ENCODE data around the gene CXXC5. TPM values are rescaled to one million over a fixed set of nuclear protein-coding genes. Genes with fewer than 3 reads are reported as not detected.
"Not testable (repeated sequence)": the region's sequence is repeated elsewhere in the genome, so short reads cannot be mapped to it uniquely, and the experiment has no call there.

The CXXC5 gene
- total RNA-seq, 2 experiments from 2014 or later = 1.3 to 2.0 TPM

DNA sequence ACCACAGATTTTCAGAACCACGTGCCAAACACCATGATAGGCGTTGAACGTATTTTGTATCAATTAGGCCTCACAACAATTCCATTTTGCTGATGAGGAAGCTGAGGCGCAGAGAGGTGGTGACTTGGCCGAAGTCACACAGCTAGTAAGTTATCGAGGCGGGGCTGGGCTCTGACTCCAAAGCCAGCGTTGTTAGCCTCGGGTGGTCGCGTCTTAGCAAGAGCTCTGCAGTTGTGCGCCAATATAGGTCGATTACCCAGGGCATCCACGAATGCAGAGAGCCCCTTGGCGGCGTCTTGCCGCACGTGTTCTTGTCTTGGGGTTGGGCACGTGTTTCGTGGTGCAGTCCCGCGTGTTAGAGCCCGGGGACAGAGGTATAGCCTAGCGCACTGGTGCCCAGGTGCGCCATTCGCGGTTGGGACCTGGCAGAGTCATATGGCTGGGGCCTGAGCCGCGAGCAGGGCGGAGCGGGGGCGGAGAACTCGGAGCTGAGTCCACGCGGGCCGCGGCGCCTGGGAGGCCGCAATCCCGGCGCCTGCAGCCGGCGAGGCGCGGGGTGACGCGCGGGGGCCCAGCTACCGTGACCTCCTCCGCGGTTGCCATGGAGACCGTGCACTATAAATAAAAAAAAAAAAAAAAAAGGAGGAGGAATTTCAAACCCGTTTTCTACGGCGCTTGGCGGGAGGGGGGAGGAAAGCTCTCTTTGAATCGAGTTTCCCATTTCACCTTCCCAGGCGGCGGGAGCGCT lies 62.3 kb downstream of the CXXC5 start:
- peaks cover 20% of the 10 kb centered on the region for H3K4me1 Mint-ChIP-seq
- peak; percentile 71 for DNase-seq
- no peaks in the 10 kb centered on the region for H3K27me3 Mint-ChIP-seq
- no peaks in the 10 kb centered on the region for H3K9me3 Mint-ChIP-seq
- no peaks in the 10 kb centered on the region for H3K36me3 Mint-ChIP-seq
- H3K4me3 Mint-ChIP-seq = peak overlapping the region; percentile 29
- no peak overlapping the region for H3K27ac Mint-ChIP-seq

DNA sequence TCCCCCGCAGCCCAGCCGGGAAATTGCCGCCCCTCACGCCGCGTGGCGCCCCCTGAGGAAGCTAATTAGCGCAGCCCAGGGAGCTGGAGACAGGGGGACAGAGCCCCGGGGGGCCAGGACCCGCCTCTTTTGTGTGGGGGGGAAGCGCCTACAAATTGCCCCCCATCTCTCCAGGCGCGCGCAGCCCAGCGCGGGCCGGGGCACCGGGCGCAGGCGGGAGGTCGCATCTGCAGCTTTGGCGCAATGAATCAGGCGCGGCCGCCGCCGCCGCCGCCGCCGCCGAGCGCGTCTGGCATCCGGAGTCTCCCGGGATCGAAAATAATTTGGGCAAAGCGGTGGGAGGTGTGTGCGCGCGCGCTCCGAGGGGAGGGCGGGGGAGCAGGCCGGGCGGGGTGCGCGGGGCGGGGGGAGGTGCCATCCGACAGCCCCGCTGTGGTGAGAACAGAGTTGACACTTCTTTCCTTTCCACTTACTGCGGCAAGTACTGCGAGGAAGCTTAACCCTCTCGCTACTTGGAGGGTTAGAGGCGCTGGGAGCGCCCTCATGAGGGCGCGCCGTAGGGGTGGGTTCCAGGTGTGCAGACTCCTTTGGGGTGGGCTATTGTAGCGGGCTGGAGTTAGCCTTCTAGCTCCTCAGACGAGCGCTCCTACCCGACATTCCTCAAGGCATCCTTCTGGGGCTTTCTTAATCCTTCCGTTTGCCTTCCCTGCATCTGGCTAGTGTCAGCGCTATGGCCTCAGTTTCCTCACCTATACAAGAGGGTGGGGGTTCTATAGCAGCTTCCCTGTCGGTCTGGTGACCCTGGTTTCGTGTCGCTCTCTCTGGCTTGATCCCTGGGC lies 63.1 kb downstream of the CXXC5 start:
- Mint-ChIP-seq H3K27me3 (no peaks in the 10 kb centered on the region), H3K4me1 (peaks cover 19% of the 10 kb centered on the region), H3K4me3 (peak overlapping the region; percentile 60), H3K27ac (no peak overlapping the region), H3K36me3 (no peaks in the 10 kb centered on the region), H3K9me3 (no peaks in the 10 kb centered on the region)
- peak; percentile 71 for DNase-seq

DNA sequence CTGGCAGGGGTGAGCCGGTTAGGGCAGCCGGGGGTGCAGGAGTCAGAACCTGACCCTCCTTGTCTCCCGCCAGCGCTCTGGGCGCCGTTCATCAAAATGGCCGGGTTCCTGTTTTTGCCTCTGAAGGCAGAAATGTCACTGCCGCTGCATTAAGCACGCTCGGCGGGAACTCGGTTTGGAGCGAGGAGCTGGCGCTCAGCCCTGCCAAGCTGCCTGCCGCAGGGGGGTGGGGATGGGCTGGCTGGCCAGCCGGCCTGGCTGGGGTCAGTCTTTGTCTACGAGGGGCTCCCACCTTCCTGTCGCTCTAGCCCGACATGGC lies 63.7 kb downstream of the CXXC5 start:
- DNase-seq = no peak
- peak overlapping the region; percentile 60 for H3K4me3 Mint-ChIP-seq
- H3K4me1 Mint-ChIP-seq = peaks cover 19% of the 10 kb centered on the region
- no peaks in the 10 kb centered on the region for H3K9me3 Mint-ChIP-seq
- H3K36me3 Mint-ChIP-seq = no peaks in the 10 kb centered on the region
- no peak overlapping the region for H3K27ac Mint-ChIP-seq
- no peaks in the 10 kb centered on the region for H3K27me3 Mint-ChIP-seq

DNA sequence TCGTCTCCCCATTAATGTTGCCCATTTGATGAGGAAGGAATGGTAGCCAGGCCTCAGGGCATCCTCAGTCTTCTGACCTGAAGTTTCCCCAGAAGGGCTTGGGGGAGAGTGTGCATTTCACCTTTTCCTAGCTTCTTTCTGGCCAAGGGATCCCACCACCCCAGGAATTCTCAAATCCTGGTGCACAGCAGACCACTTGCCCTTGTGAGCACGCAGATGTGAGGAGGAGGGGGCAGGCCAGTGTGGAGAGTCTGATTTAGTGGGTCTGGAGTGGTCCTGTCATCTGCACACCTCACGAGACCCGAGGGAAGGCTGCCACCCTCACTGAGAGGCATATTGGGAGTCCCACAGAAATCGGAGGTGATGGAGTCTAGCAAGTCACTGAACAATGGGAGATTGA lies 64.3 kb downstream of the CXXC5 start:
- peaks cover 19% of the 10 kb centered on the region for H3K4me1 Mint-ChIP-seq
- no peaks in the 10 kb centered on the region for H3K9me3 Mint-ChIP-seq
- no peak overlapping the region for H3K27ac Mint-ChIP-seq
- no peak for DNase-seq
- no peaks in the 10 kb centered on the region for H3K36me3 Mint-ChIP-seq
- H3K4me3 Mint-ChIP-seq = no peak overlapping the region
- no peaks in the 10 kb centered on the region for H3K27me3 Mint-ChIP-seq

DNA sequence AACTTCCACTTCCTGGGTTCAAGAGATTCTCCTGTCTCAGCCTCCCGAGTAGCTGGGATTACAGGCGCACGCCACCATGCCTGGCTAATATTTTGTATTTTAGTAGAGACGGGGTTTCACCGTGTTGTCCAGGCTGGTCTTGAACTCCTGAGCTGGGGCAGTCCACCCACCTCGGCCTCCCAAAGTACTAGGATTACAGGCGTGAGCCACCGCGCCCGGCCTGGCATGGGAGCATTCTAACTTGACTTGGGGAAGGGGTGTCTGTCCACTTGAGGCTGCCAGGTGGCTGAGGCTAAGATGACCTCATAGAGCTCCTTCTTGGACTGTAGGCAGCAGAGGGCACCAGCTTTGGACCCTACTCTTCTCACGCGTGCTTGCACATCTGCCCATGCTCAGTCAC lies 65.7 kb downstream of the CXXC5 start:
- H3K9me3 Mint-ChIP-seq, H3K27ac Mint-ChIP-seq, H3K36me3 Mint-ChIP-seq, H3K4me3 Mint-ChIP-seq, H3K27me3 Mint-ChIP-seq, DNase-seq: not testable (repeated sequence)
- H3K4me1 Mint-ChIP-seq = peaks cover 13% of the 10 kb centered on the region

DNA sequence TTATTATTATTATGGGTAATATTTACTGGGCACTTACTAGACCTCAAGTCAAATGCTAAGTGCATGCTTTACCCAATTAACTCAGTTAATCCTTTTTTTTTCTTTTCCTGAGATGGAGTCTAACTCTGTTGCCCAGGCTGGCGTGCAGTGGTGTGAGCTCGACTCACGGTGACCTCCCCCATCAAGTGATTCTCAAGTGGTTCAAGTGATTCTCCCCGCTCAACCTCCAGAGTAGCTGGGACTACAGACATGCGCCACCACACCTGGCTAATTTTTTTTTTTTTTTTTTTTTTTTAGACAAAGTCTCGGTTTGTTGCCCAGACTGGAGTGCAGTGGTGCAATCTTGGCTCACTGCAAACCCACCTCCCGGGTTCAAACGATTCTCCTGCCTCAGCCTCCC lies 69.1 kb downstream of the CXXC5 start:
- Mint-ChIP-seq H3K9me3 (peaks cover 9% of the 10 kb centered on the region), H3K27ac (no peak overlapping the region)

DNA sequence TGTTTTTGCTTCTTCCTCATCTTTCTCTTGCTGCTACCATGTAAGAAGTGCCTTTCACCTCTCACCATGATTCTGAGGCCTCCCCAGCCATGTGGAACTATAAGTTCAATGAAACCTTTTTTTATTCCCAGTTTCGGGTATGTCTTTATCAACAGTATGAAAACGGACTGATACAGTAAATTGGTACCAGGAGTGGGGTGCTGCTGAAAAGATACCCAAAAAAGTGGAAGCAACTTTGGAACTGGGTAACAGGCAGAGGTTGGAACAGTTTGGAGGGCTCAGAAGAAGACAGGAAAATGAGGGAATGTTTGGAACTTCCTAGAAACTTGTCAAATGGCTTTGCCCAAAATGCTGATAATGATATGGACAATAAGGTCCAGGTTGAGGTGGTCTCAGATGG lies 70.3 kb downstream of the CXXC5 start:
- H3K36me3 Mint-ChIP-seq, DNase-seq: not testable (repeated sequence)

More for the DNA sequence above, 69.1 kb downstream of the CXXC5 start:
- peaks cover 3% of the 10 kb centered on the region for H3K4me1 Mint-ChIP-seq
- peaks cover 6% of the 10 kb centered on the region for H3K36me3 Mint-ChIP-seq
- no peak overlapping the region for H3K4me3 Mint-ChIP-seq
- H3K27me3 Mint-ChIP-seq = no peaks in the 10 kb centered on the region
- DNase-seq = no peak

DNA sequence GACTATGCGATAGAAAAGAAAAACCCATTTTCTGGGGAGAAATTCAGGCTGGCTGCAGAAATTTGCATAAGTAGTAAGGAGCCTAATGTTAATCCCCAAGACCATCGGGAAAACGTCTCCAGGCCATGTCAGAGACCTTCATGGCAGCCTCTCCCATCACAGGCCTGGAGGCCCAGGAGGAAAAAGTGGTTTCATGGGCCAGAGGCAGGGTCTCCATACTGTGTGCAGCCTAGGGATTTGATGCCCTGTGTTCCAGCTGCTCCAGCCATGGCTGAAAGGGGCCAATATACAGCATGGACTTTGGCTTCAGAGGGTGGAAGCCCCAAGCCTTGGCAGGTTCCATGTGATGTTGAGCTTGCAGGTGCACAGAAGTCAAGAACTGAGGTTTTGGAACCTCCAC lies 71.8 kb downstream of the CXXC5 start:
- H3K9me3 Mint-ChIP-seq, H3K27ac Mint-ChIP-seq, H3K36me3 Mint-ChIP-seq, DNase-seq, H3K27me3 Mint-ChIP-seq, H3K4me3 Mint-ChIP-seq, H3K4me1 Mint-ChIP-seq: not testable (repeated sequence)

More for the DNA sequence above, 70.3 kb downstream of the CXXC5 start:
- not testable (repeated sequence) for H3K9me3 Mint-ChIP-seq, H3K27ac Mint-ChIP-seq, H3K4me3 Mint-ChIP-seq, H3K4me1 Mint-ChIP-seq, H3K27me3 Mint-ChIP-seq

DNA sequence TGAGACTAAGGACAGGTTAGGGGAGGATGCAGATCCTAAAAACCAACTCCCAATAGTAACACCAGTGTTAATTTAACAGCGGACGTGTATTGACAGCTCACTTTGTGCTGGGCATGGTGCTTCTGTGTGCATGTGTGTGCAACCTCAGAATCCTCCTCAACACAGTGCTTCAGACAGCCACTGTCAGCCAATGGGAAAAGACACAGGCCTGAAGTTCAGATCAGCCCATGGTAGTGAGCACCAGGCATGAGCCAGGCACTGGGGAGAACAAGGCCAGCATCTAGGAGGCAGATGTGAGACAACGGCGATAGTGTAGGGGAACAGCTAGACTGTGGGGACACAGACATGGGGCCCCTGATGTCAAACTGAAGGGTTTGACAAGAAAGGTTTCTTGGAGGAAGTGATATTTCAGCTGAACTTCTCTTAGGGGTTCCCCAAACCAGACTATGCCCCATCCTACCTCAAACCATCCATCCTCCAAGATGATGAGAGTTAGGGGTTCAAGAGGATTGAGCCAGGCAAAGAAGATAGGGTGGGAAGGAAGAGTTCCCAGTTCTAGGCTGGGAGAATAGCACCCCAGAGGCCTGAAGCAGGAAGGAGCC lies 75.9 kb downstream of the CXXC5 start:
- Mint-ChIP-seq H3K4me3 (no peak overlapping the region), H3K27me3 (no peaks in the 10 kb centered on the region), H3K9me3 (peaks cover 4% of the 10 kb centered on the region), H3K36me3 (no peaks in the 10 kb centered on the region), H3K27ac (no peak overlapping the region), H3K4me1 (no peaks in the 10 kb centered on the region)
- DNase-seq = no peak

DNA sequence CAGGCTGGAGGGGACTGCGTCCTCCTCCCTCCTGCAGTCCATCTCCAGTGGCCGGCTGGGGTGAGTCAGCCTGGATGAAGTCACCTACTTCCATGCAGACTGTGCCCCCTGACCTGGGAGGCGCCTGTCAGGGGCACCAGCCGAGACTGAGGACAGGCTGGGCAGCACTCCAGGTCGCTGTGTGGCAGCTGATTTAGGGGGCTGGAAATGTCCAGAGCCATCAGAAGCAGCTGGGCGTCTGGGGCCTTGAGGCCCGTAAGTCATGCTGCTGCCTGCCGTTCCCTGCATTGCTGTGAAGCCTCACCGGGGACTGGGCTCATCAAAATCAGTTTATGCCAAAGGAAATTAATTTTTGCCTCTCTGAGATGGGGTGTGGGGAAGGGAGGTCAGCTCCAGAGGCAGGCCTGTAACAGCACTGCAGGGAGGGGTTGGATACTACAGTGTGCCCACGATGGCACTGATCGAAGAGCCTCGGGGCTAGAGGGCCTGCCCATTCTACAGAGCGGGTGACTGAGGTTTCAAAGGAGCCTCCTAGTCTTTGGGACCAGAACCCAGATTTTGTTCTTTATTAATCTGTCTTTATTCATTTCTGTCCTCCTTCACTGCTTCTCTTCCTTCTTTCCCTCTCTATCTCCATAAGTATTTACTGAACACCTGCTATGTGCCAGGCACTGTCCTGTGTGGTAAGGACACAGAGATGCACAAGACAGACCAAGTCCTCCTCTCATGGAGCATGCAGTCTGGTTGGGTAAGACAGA lies 77.1 kb downstream of the CXXC5 start:
- no peak for DNase-seq
- Mint-ChIP-seq H3K27ac (no peak overlapping the region), H3K36me3 (no peaks in the 10 kb centered on the region), H3K27me3 (no peaks in the 10 kb centered on the region), H3K4me1 (no peaks in the 10 kb centered on the region), H3K4me3 (no peak overlapping the region), H3K9me3 (no peaks in the 10 kb centered on the region)

DNA sequence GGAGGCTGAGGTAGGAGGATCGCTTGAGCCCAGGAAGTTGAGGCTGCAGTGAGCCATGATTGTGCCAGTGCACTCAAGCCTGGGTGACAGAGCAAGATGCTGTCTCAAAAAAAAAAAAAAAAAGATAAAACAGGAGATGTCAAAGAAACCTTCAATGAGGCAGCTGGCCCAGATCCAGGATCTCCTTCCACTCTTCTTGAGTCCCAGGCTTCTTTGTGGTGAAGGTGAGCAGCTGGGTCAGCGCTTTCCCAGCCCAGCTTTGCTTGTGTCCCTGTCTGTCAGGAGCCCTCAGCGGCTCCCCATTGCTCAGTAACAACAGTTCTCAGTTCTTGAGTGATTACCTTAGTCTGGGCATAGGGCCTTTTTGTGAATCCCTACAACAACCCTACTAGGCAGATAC lies 78.1 kb downstream of the CXXC5 start:
- no peak overlapping the region for H3K27ac Mint-ChIP-seq
- no peaks in the 10 kb centered on the region for H3K9me3 Mint-ChIP-seq

DNA sequence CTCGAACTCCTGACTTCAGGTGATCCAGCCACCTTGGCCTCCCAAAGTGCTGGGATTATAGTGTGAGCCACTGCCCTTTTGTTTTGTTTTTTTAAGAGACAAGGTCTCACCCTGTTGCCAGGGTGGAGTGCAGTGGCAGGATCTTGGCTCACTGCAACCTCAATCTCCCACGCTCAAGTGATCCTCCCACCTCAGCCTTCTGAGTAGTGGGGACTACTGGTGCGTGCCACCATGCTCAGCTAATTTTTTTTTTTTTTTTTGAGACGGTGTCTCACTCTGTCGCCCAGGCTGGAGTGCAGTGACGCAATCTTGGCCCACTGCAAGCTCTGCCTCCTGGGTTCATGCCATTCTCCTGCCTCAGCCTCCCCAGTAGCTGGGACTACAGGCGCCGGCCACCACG lies 79.5 kb downstream of the CXXC5 start:
- not testable (repeated sequence) for DNase-seq, H3K9me3 Mint-ChIP-seq, H3K36me3 Mint-ChIP-seq, H3K4me1 Mint-ChIP-seq, H3K27me3 Mint-ChIP-seq, H3K27ac Mint-ChIP-seq, H3K4me3 Mint-ChIP-seq

More for the DNA sequence above, 78.1 kb downstream of the CXXC5 start:
- Mint-ChIP-seq H3K27me3 (no peaks in the 10 kb centered on the region), H3K4me3 (no peak overlapping the region), H3K4me1 (no peaks in the 10 kb centered on the region), H3K36me3 (no peaks in the 10 kb centered on the region)
- no peak for DNase-seq

DNA sequence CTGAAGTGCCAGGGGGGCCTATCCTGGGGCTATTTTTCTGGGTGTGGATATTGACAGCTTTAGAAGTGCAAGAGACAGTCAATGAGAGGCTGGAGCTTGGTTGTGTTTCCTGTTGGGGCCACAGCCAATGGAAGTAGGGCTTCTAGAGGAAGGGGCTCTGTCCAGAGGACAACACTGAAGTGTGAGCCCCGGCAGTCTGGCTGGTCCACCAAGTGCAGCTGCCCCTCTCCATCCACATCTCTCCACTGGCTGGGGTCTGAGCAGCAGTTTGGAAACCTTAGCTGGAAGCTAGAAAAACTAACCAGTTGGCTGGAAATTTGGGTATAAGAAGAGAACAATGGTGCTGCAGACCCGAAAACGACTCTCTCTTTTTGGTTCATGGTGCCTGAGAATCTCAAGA lies 83.1 kb downstream of the CXXC5 start:
- Mint-ChIP-seq H3K9me3 (no peaks in the 10 kb centered on the region), H3K4me1 (no peaks in the 10 kb centered on the region), H3K27ac (no peak overlapping the region), H3K4me3 (no peak overlapping the region), H3K36me3 (no peaks in the 10 kb centered on the region), H3K27me3 (no peaks in the 10 kb centered on the region)
- no peak for DNase-seq

DNA sequence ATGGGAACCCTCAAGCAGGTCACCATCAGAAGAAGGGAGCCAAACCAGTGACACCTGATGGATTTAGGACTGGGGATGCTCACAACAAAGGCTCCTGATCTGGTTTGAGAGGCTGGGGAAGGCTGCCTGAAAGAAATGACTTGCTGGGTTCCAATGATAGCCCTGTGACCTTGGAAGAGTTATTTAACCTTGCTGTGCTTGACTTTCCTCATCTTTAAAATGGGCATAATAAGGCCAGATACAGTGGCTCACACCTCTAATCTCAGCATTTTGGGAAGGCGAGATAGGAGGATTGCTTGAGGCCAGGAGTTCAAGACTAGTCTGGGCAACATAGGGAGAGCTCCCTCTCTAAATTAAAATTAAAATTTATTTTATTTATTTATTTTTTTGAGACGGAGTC lies 83.9 kb downstream of the CXXC5 start:
- Mint-ChIP-seq H3K9me3 (no peaks in the 10 kb centered on the region), H3K27ac (no peak overlapping the region), H3K27me3 (no peaks in the 10 kb centered on the region), H3K36me3 (no peaks in the 10 kb centered on the region), H3K4me1 (no peaks in the 10 kb centered on the region), H3K4me3 (no peak overlapping the region)
- no peak for DNase-seq
